Stimulated activated CD8-positive, alpha-beta memory T cell treated with anti-CD3 and anti-CD28 coated beads, Interleukin-7, amount 100 ng/mL, for 48 hours (primary cell): ENCODE measurements around the gene HIRA.

Experiments
- DNase-seq, 2 donors: peaks; one replicate each; pipeline ENCODE4 v3.0.0-alpha.2; 2020; ENCODE audit warnings: low read depth in 1 of 2; ENCODE audit errors: extremely low read depth in 1 of 2

HIRA gene

GRCh38 chr22:19290400-19291217 is 140.9 kb downstream of the HIRA start:
- no peak for DNase-seq

- no peak for DNase-seq
Measured at GRCh38 chr22:19289475-19290161, 141.9 kb downstream of the HIRA start.

- no peak for DNase-seq
Measured at GRCh38 chr22:19287889-19288288, 143.6 kb downstream of the HIRA start.

- DNase-seq, result no peak
Measured at GRCh38 chr22:19287076-19287707, 144.3 kb downstream of the HIRA start.

- no peak for DNase-seq
Measured at GRCh38 chr22:19285831-19286230, 145.7 kb downstream of the HIRA start.
